Activated naive CD4-positive, alpha-beta T cell treated with anti-CD3 and anti-CD28 coated beads, Interleukin-2, amount 50 U/mL, for 16 hours (primary cell): ENCODE measurements around the gene EEF2KMT.
"Not testable (repeated sequence)": the region's sequence is repeated elsewhere in the genome, so short reads cannot be mapped to it uniquely, and the experiment has no call there.

Experiments
- DNase-seq: peaks from one replicate; pipeline ENCODE4 v3.0.0-alpha.2; 2020

EEF2KMT gene

DNA sequence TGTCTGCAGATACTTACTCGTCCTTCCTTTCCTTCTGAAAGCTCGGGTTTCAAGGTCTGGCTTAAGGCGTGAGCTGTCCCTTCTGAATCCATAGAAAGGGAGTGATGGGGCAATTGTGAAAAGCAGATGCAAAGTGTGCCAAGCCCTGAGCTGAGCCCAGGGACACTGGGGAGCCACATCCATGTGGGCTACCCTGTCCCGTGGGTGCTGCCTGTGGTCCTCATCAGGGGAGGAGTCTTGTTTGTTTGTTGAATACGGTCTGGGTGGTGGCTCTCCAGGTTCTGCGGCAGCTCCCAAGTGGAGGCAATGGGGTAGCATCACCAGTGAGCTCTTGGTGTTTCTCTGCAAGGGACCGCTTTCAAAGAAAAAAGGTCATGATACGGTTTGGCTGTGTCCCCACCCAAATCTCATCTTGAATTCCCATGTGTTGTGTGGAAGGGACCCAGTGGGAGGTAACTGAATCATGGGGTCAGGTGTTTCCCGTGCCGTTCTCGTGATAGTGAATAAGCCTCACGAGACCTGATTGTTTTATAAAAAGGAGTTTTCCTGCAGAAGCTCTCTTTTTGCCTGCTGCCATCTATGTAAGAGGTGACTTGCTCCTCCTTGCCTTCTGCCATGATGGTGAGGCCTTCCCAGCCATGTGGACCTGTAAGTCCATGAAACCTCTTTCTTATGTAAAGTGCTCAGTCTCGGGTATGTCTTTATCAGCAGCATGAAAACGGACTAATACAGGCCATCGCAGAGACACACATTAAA lies 27.0 kb downstream of the EEF2KMT start:
- no peak for DNase-seq

DNA sequence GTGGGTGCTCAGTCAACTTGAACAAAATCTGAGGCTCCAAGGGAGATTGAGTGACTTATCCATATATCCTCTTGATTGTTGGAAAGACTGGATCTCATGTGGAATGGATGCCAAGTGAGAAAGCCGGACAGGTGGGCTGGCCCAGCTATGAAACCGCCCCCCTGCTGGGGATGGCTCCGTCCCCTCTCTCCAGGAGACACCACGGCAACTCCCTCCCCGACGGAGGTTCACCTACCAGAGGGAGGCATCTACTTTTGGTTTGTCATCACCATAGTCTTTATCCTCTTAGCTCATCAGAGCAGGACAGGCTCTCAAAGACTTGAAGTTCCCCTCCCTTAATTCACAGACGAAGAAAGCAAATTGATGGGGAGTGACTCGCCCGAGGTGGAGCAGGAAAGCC lies 27.7 kb downstream of the EEF2KMT start:
- DNase-seq: no peak

DNA sequence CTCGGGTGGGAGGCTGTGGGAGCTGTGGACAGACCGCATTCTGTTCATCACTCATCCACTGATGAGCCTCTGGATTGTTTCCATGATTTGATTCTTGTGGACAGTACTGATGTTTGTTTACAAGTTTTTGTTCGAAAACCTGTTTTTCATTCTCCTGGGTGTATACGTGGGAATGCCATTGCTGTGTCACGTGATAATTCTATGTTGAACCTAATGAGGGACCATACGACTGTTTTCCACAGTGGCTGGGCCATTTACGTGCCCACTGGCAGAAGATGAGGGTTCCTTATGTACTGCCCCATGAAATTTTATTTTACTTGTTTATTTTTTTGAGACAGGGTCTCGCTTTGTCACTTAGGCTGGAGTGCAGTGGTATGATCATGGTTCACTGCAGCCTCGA lies 28.5 kb downstream of the EEF2KMT start:
- DNase-seq: no peak

DNA sequence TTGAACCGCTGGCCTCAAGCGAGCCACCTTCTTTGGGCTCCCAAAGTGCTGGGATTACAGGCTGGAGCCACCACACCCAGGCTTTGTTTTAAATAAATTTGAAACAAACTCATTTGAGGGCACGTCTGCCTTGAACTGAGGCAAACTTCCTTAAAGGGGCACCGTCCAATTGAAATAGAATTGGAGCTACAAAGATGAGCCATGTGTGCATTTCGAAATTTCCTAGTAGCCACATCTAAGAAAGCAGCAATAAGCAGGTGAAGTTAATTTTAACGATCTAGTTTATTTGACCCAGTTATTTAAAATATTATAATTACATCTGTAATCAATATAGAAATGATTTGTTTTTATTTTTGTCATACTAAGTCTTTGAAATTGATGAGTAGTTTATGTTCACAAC lies 31.1 kb downstream of the EEF2KMT start:
- no peak for DNase-seq

DNA sequence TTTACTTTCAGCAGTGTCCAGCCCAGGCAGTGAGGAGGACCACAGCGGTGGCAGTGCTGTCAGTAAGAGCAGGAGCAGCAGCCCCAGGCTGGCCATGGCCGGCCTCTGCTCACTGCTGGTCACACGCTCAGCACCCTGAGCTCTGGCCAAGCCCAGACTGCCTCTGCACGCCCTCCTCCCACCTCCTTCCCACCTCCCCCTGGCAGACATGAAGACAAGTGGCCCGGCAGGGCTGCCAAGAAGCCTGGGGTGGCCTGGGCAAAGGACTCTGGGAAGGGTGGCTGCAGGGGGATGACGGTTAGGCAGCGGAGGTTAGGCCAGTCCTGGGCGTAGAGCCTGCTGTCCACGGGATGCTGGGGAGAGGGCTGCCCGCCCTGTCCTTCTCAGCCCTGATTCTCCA lies 31.8 kb downstream of the EEF2KMT start, which contains the start of gene C16orf89:
C16orf89 (minus strand) TSS at position 144 of the 400 bp plus-strand sequence; CDS start at position 96, 48 bp downstream.
- no peak for DNase-seq

DNA sequence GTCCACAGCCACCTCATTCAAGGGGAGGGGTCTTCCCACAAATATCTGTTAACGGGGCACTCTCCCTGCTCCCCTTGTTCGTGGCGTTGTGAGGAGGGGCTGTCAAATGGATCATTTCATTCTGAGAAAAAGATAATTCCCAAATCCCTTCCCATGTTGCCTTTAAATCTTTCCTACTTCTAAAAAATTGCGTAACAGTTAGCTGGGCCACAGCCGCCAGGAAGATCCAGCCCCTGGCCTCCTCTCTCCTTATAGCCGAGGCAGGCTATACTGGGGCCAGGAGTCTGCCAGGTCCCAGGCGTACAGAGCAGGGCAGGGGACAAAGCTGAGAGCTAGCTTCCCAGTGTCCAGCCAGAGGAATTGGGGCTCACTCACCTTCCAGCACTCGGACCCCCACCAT lies 32.3 kb downstream of the EEF2KMT start:
- no peak for DNase-seq

DNA sequence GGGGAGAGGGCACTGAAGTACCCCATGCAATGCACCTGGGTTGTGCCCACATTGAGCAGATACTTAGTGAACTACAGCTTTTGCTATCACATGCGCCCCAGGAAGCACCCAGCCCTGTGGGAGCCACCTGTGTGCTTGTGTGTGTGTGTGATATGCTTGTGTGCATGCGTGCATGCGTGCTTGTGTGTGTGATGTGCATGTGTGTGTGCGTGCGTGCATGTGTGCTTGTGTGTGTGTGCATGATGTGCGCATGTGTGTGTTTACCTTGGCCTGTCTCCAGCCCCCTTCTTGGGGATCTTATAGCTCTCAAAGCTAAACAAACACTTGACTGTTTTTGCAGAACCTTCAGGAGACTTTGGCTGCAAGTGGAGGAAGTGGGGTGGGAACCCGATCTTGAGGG lies 32.7 kb downstream of the EEF2KMT start:
- DNase-seq: no peak

DNA sequence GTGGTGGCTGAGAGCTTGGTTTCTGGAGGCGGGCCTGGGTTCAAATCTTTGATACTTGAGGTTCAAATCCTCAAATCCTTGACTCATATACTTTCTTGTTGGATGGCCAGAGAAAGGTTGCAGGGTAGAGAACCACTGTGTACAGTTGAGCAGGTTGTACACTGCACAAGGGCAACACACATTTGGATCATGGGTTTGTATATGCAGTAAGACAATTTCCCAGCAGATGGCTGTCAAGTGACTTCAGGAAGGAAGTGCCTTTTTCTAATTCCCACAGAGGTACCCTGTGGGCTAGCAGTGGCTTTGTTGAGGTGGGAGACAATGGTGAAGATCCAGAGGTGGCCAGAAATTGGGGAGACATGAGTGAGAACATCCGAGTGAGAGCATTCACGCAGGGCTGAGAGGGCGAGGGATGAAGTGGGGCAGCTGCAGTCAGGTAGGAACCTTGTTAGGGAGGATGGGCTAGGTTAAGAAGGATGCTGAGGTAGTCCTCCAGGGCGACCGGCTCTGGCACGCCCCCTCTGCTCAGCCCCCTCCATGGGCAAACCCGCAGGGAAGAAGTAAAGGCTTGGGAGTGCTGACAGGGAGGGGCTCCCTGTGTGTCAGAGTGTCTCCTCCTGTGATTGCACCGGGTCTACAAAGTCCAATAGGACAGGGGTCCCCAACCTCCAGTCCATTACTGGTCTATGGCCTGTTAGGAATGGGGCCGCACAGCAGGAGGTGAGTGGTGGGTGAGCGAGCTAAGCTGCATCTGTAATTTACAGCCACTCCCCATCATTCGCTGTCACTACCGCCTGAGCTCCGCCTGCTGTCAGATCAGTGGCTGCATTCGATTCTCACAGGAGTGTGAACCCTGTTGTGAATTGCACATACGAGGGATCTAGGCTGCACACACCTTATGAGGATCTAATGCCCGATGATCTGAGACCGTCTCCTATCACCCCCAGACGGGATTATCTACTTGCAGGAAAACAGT lies 34.5 kb downstream of the EEF2KMT start:
- DNase-seq: no peak

DNA sequence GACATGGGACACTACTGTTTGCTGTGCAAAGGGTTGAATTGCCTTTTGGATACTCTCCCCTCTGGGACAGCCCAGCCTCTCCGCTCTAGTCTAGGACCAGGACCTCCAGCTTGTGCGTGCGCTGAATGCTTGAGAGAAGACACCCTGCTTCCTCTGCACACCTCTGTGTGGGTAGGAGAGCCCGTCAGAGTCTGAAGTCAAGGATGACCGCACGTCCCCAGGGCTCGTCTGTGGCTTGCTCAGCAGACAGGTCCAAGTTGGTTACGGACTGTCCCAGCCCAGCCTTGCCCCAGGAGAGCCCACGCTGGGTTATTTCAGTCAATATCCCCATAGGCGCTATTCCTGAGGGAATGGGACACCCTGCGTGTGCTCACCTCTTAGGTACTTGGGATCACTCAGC lies 35.5 kb downstream of the EEF2KMT start:
- DNase-seq: no peak

DNA sequence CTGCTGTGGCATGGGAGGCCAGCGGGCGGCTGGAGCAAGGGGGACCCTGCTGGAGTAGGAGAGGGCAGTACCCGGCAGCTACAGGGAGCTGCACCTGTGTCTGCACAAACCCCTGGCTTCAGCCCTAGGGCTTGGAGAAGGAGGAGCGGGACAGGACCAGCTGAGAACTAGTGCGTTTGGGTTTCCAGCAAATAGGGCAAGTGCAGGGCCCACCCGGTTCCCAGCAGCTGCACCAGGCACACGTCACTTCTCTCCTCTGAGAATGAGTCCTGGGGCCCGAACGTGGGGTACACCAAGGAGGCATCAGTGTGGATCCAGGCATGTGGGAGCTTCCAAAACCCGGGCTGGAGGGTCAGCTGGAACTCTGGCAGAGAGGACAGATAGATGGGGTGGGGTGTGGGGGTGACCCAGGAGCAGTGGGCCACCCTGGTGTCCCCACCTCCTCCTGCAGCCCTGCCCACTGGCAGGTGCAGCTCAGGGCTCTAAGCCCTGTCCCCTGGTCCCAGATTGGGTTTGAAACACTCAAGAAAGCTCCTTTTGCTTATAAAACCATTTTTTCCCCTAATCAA lies 37.4 kb downstream of the EEF2KMT start:
- no peak for DNase-seq

DNA sequence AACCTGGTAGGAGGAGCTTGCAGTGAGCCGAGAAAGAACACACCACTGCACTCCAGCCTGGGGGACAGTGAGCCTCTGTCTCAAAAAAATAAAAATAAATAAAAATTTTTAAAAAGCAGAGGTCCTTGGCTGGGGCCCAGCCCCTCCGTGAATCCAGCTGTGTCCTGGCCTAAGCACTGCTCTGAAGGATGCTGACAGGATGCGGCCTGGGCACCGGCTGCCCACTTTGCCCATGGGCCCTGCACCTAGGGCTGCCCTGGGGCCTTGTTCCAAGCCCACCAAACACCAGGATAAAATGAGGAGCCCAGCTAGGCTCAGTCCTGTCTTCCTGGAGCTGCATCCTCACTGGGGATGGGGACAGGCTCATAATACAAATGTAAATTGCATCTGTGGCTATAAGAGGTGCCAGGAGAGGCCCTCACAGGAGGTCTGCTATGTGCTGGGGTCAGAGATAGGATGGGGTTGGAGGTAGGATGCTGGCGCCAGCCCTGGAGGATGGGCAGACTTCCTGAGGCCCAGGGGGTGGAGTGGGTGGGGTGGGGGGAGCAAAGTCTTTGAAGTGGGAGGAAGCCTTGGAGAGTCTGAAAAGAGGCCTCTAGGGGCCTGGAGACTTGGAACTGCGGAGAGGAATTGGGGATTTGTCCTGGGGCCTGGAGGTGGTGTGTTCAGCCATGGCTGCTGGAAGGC lies 38.1 kb downstream of the EEF2KMT start:
- no peak for DNase-seq

DNA sequence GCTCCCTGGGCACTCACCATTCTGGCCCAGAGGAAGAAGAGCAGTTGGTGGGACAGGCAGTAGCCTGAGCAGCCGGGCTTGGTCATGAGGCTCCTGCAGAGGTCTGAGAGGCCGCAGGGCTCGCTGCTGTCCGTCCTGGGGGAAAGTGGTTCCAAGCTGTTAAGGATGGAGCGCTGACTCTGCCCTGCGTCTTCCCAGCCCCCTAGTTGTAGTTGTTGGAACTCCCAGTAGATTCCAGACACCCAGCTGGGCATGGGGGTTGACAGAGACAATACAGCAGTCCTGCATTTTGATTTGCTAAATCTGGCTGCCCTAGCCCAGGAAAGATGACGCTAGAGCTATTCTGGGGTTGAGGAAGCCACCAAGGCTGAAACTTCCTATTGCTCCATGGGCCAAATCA lies 39.1 kb downstream of the EEF2KMT start:
- no peak for DNase-seq

DNA sequence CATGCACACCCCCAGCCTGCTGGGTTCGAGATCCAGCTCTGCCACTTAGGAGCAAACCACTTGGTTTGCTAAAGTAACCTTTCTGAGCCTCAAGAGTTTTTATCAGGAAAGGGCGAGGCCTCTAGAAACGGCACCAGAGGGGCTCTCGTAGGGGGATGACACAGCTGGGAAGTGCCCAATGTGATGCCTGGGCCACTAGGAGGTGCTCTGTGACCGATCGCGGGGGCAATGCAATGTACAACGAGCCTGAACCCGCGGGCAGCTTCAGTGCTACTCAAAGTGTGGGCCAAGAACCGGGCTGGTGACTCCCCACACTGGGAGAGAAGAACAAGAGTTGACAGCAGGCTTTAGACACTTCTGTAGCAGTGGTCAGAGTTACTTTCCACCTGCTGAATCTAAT lies 41.2 kb downstream of the EEF2KMT start:
- DNase-seq: peak; percentile 43

DNA sequence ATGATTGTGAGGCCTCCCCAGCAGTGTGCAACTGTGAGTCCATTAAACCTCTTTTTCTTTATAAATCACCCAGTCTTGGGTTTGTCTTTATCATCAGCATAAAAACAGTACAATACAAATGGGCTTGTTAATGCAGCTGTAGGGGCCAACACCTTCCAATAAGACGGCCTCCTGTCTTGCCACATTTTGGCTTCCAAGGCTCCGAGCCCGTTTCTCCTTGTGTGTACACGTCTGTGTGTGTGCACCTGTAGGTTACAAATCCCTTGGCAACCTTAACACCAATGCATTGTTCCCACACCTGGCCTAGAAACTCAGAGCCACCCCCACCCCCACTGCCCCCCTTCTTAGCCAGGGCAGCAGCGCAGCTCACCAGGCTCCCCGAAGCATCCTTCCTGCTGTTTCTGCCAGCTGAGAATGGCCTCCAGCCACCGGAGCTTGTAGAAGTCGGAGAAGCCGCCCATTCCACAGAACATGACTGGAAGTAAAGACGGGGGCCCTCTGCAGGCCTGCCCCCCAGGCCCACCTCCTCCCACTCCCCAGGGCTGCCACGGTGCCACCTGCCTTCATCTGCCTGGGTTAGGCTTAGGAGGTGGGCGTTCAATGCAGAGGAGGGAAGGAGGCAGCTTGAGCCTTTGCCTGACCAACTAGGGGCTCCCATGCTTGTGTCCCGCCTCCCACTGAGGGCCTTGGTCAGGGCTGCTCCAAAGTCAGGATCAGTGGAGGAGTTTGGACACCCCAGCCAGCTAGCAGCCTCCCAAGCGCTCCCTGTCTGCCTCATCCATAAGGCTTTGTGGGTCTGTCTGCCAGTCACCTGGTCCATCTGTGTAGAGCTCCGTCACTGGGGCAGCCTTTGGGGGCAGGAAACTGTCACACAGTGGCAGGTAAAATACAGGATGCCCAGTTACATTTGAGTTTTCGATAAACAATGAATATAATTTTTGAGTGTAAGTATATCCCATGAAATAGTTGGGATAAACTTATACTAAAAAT lies 42.4 kb downstream of the EEF2KMT start:
- DNase-seq: no peak

DNA sequence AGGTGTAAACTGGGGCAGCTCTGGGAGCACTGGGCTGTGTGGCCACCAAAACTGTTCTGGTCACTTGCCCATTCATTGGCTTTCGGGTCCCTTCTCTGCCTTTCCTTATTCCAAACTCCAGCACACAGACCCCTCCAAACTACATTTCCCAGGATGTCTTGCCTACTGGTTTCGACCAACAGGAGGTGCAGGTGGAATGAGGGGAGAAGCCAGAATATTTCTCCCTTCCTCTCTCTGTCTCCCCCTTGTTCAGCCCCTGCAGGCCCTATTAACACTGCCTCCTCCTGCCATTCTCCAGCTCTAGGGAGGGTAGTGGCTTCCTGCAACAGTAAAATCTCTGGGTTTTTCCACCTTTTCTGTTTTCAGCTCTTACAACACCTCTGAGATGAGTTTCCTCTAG lies 50.7 kb downstream of the EEF2KMT start:
- DNase-seq: no peak

DNA sequence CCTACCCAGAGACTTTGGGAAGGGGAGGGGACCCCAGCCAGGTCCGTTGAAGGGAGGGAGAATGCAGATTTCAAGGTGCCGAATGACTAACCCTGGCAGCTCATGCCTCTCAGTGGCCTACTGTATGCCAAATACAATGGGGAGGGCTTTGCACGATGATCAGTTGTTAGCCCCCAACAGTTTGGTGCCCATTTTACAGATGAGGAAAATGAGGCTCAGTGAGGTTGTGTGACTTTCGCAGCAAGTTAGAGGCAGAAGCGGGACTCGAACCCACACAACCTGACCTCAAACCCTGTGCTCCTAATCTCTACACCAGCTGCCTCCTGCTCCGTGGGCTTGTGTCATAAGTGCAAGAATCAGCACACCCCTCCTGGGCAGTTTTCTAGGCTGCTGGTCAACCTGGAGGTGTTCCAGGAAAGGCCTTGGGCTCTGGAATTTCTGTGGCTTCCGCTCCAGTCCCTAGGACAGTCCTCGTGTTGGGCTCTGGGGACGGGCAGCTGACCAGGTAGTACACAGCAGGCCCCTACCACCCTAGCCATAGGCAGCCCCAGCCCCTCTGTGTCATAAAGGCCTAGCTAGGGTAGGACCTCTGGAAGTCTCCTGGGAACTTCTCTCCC lies 52.0 kb downstream of the EEF2KMT start:
- no peak for DNase-seq

DNA sequence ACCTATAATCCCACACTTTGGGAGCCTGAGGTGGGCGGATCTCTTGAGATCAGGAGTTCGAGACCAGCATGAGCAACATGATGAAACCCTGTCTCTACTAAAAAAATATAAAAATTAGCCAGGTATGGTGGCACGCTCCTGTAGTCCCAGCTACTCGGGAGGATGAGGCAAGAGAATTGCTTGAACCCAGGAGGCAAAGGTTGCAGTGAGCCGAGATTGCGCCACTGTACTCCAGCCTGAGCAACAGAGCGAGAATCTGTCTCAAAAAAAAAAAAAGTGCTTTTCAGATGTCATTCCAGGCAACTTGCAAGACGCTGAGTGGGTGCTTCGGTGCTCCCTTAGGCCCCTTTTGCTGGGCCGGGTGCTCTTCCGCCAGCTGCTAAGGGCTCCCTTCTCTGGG lies 53.0 kb downstream of the EEF2KMT start:
- not testable (repeated sequence) for DNase-seq

DNA sequence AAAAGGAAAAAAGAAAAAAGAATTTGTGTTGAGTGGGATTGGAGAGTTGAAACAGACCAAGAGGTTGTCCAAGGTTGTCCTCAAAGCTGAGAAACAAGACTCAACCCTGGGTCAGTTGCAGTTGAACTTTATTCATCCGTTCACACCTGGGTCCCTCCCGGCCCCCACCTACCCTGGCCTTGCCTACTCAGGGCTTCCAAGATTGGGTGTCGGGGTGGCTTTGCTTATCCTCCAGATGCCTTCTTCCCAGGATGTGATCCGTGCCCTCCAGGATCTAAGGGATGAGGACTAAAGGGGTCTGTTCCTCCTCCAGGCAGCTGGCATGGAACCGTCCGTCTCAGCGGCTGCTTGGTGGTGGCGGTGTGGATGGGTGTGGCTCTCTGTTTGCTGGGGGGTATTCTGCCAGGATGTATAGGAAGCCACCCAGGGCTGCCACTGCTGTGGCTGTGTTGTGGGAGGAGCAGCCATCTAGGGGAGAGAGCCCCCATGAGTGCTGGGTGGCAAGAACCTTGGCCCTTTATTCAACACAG lies 53.5 kb downstream of the EEF2KMT start:
- DNase-seq: no peak

DNA sequence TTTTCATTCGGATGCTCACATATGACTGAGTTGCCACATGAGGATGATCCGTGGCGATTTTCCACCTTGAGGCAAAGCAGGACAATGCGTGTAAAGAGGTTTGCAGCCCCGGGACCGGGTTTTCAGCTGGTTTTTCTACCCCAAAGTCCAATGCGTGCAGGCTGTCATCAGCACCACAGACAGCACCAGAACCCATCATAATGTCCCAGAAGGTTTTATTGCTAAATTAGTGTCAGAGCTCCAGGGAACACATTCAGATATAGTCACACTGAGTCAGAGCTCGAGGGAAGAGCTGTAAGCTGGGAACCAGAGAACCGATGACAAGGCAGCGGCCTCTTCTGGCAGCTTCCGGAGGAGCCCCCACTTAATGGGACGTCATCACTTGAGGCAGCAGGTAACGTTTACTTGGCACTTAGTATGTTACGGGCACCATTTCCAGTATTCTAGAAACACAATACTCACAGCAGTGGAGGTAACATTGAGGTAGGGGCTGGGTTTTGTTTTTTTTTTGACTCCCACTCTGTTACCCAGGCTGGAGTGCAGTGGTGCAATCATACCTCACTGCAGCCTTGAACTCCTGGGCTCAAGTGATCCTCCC lies 54.9 kb downstream of the EEF2KMT start:
- no peak for DNase-seq

DNA sequence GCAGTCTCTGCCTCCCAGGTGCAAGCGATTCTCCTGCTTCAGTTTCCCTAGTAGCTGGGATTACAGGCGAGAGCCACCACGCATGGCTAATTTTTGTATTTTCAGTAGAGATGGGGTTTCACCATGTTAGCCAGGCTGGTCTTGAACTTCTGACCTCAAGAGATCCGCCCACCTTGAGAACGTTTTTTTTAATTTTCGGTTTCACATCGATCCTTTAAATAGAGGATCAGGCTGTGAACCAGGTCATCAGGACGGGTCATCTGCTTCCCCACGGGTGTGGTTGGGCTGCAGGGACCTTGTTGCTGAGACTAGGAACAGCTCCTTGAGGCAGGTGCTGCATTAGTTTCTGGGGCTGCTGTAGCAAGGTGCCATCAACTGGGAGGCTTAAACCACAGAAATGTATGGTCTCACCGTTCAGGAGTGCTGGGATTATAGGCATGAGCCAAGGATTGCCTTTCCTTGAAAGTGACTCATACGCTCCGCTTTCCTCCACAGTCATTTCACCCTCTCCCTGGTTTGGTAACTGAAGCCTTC lies 55.9 kb downstream of the EEF2KMT start:
- no peak for DNase-seq
